NCI-H524 treated with DMSO at 0.1 percent for 48 hours (cell line): Measurements from ENCODE around the gene TGFBR3.

Source experiments
- DNase-seq: peaks from one replicate; lab custom pipeline; 2025; lab: John Stamatoyannopoulos, UW

TGFBR3 gene

DNA sequence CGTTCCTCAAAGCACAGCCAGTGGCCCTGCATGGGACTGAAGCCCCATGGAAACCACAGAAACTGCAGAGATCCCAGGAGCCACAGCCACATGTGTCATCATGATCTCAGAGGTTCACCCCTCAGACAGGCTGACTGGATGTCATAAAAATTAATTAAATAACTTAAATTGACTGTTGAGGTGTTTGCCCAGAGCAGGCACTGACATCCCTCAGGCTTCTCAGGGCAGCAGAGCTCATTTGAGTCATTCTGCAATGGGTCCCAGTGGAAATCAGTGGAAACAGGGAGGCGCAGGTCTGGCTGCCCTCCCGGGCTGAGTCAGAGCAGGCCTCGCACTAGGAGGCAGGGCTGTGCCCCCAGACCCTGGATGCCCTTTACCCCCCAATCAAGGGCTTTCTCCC lies 250.2 kb downstream of the TGFBR3 start:
- no peak for DNase-seq

DNA sequence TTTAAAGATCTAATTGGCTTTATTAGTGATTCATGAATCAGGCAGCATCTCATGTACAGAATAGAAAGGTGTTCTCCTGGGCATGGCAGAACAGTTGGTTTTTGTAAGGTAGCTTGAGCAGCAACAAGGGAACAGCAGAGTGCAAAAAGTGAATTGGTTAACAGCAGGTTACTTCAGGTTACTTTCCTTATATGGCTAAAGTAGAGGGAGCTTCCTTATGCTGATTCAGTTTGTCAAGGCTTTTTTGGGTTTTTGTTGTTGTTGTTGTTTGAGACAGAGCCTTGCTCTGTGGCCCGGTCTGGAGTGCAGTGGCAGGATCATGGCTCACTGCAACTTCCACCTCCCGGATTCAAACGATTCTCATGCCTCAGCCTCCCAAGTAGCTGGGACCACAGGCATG lies 252.5 kb downstream of the TGFBR3 start:
- DNase-seq: no peak

DNA sequence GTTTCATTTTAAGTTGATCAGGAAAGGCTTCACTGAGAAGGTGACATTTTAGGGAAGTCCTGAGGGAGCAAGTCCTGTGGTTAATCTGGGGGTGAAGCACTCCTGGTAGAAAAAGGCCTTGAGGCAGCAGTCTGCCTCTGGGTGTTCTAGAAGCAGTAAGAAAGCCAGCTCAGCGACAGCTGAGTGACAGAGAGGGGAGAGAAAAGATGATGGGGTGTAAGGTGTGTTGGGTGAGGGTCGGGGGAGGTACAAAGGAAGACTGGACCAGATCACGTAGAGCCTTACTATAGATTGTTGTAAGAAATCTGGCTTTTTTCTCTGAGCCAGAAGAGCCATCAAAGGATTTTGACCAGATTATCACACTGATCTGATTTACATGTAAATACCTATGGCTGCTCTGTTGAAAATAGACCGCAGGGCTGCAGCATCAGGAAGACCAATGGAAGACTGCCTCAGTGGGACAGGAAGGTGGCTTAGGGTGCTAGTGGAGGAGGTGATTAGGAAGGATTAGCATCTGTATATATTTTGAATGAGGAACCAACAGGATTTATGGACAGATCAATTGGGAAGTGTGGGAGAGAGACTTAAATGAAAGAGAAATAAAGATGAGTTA lies 254.1 kb downstream of the TGFBR3 start:
- no peak for DNase-seq

DNA sequence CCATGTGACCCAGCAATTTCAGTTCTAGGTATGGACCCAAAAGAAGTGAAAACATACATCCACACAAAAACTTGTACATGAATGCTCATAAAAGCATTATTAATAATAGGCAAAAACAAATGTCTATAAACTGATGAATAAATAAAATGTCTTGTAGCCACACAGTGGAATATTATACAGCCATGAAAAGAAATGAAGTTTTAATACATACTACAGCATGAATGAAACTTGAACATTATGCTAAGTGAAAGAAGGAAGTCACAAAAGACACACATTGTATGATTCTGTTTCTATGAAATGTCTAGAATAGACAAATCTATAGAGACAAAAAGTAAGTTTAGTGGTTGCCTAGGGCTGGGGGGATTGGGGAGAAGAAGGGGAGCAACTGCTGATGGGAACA lies 255.1 kb downstream of the TGFBR3 start:
- no peak for DNase-seq
